Measurements from ENCODE around the gene MRPS31. TPM values are rescaled to one million over a fixed set of nuclear protein-coding genes. Genes with fewer than 3 reads are reported as not detected.

MRPS31 gene
- total RNA-seq, 2 donors from 2014 or later: 32.0 to 38.7 TPM

DNA sequence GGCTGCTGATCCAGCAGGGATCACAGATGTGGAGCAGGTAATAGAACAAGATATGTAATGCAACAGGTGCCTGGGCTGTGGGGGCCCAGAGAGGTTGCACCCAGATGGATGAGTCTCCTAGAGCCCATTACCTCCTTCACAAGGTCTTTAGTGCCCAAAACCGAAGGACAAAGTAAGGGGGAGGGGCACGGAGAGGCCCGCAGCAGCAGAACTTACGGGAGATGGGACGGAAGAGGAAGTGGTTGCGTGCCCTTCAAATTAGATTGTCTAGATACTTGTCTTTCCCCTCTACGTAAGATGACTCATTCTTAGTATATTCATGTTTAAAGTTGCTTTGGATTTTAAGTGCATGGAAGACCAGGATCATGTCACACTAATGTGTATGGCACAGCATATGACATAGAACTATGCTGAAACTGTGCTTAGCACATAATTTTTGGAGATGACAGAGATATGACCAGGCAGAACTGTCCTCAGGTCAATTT is 5.7 kb upstream of the MRPS31 start:
- WGBS, 2 experiments (ENCODE audit: insufficient coverage in 1 of 2, insufficient read length in 1 of 2): 69 to 75% methylated on average over 5 to 7 of the region's 7 CpGs
- H3K4me3 ChIP-seq (ENCODE audit: low read length): no peak overlapping the region
- H3K4me3 Mint-ChIP-seq: no peak overlapping the region
- no peak overlapping the region for H3K9ac ChIP-seq (ENCODE audit: extremely low read depth, low read length, poor library complexity, severe bottlenecking)
- H3K27me3 Mint-ChIP-seq (ENCODE audit: insufficient read depth): no peaks in the 10 kb centered on the region
- no peaks in the 10 kb centered on the region for H3K36me3 Mint-ChIP-seq (ENCODE audit: low read depth)
- H3K27ac ChIP-seq (ENCODE audit: low read depth, low read length): no peak overlapping the region
- H3K4me1 Mint-ChIP-seq: peaks cover 6% of the 10 kb centered on the region
- no peaks in the 10 kb centered on the region for H3K4me1 ChIP-seq (ENCODE audit: control insufficient read depth, insufficient read depth, low read length)
- DNase-seq: no peak
- TF ChIP-seq, protein P1, sequence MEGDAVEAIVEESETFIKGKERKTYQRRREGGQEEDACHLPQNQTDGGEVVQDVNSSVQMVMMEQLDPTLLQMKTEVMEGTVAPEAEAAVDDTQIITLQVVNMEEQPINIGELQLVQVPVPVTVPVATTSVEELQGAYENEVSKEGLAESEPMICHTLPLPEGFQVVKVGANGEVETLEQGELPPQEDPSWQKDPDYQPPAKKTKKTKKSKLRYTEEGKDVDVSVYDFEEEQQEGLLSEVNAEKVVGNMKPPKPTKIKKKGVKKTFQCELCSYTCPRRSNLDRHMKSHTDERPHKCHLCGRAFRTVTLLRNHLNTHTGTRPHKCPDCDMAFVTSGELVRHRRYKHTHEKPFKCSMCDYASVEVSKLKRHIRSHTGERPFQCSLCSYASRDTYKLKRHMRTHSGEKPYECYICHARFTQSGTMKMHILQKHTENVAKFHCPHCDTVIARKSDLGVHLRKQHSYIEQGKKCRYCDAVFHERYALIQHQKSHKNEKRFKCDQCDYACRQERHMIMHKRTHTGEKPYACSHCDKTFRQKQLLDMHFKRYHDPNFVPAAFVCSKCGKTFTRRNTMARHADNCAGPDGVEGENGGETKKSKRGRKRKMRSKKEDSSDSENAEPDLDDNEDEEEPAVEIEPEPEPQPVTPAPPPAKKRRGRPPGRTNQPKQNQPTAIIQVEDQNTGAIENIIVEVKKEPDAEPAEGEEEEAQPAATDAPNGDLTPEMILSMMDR (conservative IDR thresholded peaks at IDR 0.05): no peak
- H3K27ac Mint-ChIP-seq: no peak overlapping the region
- no peaks in the 10 kb centered on the region for H3K27me3 ChIP-seq (ENCODE audit: control insufficient read depth, insufficient read depth, low read length, poor library complexity, severe bottlenecking)
- no peaks in the 10 kb centered on the region for H3K9me3 ChIP-seq (ENCODE audit: control insufficient read depth, low read length)
- H3K36me3 ChIP-seq (ENCODE audit: control insufficient read depth, insufficient read depth, low read length): no peaks in the 10 kb centered on the region
- no peaks in the 10 kb centered on the region for H3K9me3 Mint-ChIP-seq

DNA sequence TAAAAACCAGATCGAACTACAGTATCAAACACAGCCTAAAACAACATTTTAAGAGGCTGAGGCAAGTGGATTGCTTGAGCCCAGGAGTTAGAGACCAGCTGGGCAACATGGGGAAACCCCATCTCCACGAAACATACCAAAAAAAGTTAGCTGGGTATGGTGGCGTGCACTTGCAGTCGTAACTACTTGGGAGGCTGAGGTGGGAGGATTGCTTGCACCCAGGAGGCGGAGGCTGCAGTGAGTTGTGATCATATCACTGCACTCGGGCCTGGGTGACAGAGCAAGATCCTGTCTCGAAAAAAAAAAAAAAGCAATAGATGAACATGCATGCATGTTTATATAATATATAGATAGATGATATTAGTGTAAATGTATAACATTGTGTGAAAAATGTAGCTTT is 5.2 kb upstream of the MRPS31 start:
- WGBS, 2 experiments (ENCODE audit: insufficient coverage in 1 of 2, insufficient read length in 1 of 2): 92 to 95% methylated on average over 3 to 5 of the region's 7 CpGs
- Histone ChIP-seq H3K27ac (ENCODE audit: low read depth, low read length) (no peak overlapping the region), H3K9me3 (ENCODE audit: control insufficient read depth, low read length) (no peaks in the 10 kb centered on the region), H3K9ac (ENCODE audit: extremely low read depth, low read length, poor library complexity, severe bottlenecking) (no peak overlapping the region), H3K4me1 (ENCODE audit: control insufficient read depth, insufficient read depth, low read length) (no peaks in the 10 kb centered on the region), H3K36me3 (ENCODE audit: control insufficient read depth, insufficient read depth, low read length) (no peaks in the 10 kb centered on the region), H3K27me3 (ENCODE audit: control insufficient read depth, insufficient read depth, low read length, poor library complexity, severe bottlenecking) (no peaks in the 10 kb centered on the region), H3K4me3 (ENCODE audit: low read length) (no peak overlapping the region)
- H3K36me3 Mint-ChIP-seq (ENCODE audit: low read depth): no peaks in the 10 kb centered on the region
- no peak overlapping the region for H3K4me3 Mint-ChIP-seq
- no peaks in the 10 kb centered on the region for H3K27me3 Mint-ChIP-seq (ENCODE audit: insufficient read depth)
- H3K9me3 Mint-ChIP-seq: no peaks in the 10 kb centered on the region
- no peak overlapping the region for H3K27ac Mint-ChIP-seq
- peaks cover 6% of the 10 kb centered on the region for H3K4me1 Mint-ChIP-seq
- TF ChIP-seq, protein P1 (conservative IDR thresholded peaks at IDR 0.05): no peak
- DNase-seq: no peak

DNA sequence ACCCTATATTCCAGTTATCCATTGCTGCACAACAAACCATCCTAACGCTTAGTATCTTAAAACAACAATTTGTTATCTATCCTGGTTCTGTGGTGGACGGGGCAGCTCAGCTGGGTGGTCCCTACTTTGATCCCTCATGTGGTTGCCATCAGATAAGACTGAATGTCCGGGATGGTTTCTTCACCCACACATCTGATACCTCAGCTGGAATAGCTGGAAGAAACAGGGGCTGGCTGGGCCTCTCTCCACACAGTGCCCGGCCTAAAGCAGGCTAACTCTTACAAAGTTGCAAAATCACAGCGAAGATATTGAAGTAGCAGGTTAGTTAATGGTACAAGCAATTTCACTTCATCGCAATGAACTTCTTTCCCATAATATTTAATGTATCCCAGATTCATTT is 3.7 kb upstream of the MRPS31 start:
- H3K4me1 ChIP-seq (ENCODE audit: control insufficient read depth, insufficient read depth, low read length): no peaks in the 10 kb centered on the region
- H3K36me3 Mint-ChIP-seq (ENCODE audit: low read depth): no peaks in the 10 kb centered on the region
- no peak overlapping the region for H3K27ac Mint-ChIP-seq
- H3K9me3 ChIP-seq (ENCODE audit: control insufficient read depth, low read length): no peaks in the 10 kb centered on the region
- no peak overlapping the region for H3K4me3 Mint-ChIP-seq
- WGBS, 2 experiments (ENCODE audit: insufficient coverage in 1 of 2, insufficient read length in 1 of 2): 88 to 96% methylated on average over 4 to 6 of the region's 6 CpGs
- no peaks in the 10 kb centered on the region for H3K27me3 Mint-ChIP-seq (ENCODE audit: insufficient read depth)
- no peaks in the 10 kb centered on the region for H3K9me3 Mint-ChIP-seq
- peaks cover 9% of the 10 kb centered on the region for H3K4me1 Mint-ChIP-seq
- no peaks in the 10 kb centered on the region for H3K36me3 ChIP-seq (ENCODE audit: control insufficient read depth, insufficient read depth, low read length)
- H3K4me3 ChIP-seq (ENCODE audit: low read length): no peak overlapping the region
- H3K27me3 ChIP-seq (ENCODE audit: control insufficient read depth, insufficient read depth, low read length, poor library complexity, severe bottlenecking): no peaks in the 10 kb centered on the region
- TF ChIP-seq, protein P1 (conservative IDR thresholded peaks at IDR 0.05): no peak
- H3K9ac ChIP-seq (ENCODE audit: extremely low read depth, low read length, poor library complexity, severe bottlenecking): no peak overlapping the region
- no peak for DNase-seq
- H3K27ac ChIP-seq (ENCODE audit: low read depth, low read length): no peak overlapping the region

All from endodermal cell (in vitro differentiated cells).